HL-60 (cell line): ENCODE data around the gene LONP2.

Experiments
- DNase-seq, 2 experiments: peaks; one replicate each; pipeline ENCODE4 v3.0.0-alpha.2; 2010 to 2020; ENCODE audit warnings: low read depth in 1 of 2, low spot score in 1 of 2
- H3K27ac ChIP-seq: fragments of 250-450 bp; sonication (Bioruptor Pico); replicated peaks from 2 replicates; pipeline ENCODE4 v1.5.1; 2020; ENCODE audit warnings: mild to moderate bottlenecking, moderate library complexity
- H3K27me3 ChIP-seq: fragments of 250-450 bp; sonication (Bioruptor Pico); 2 replicates; pipeline ENCODE4 v1.5.1; 2021; ENCODE audit warnings: mild to moderate bottlenecking, moderate library complexity; ENCODE audit not compliant: insufficient read depth, poor library complexity, severe bottlenecking
- H3K4me3 ChIP-seq: replicated peaks from 2 replicates; pipeline ENCODE4 v1.5.1; 2011; ENCODE audit warnings: mild to moderate bottlenecking, control low read depth, low read length; ENCODE audit not compliant: insufficient read depth
- CTCF ChIP-seq: IDR thresholded peaks from one replicate; pipeline ENCODE4 v1.5.1; 2011; ENCODE audit warnings: low read length, control low read depth, inconsistent platforms; ENCODE audit not compliant: insufficient read depth
- GABPA ChIP-seq: IDR thresholded peaks from 2 replicates; pipeline ENCODE4 v1.6.1; 2012; ENCODE audit warnings: low read depth
- POLR2AphosphoS5 ChIP-seq: IDR thresholded peaks from 2 replicates; pipeline ENCODE4 v1.6.1; 2012; ENCODE audit warnings: low read depth
- REST ChIP-seq: IDR thresholded peaks from 2 replicates; pipeline ENCODE4 v1.6.1; 2012; ENCODE audit warnings: low read depth; ENCODE audit not compliant: insufficient replicate concordance
- SPI1 ChIP-seq: IDR thresholded peaks from 2 replicates; pipeline ENCODE4 v1.6.1; 2012; ENCODE audit warnings: low read depth, mild to moderate bottlenecking, borderline replicate concordance

LONP2 gene

GRCh38 chr16:48347191-48347865, 103.2 kb downstream of the LONP2 start:
- no peak overlapping the region for H3K4me3 ChIP-seq
- H3K27me3 ChIP-seq = no peaks in the 10 kb centered on the region
- TF ChIP-seq CTCF = no peak
- no peak for TF ChIP-seq GABPA
- no peak for TF ChIP-seq POLR2AphosphoS5
- no peak for TF ChIP-seq SPI1
- TF ChIP-seq REST = no peak
- peak; percentile 45 to 79 for DNase-seq
- H3K27ac ChIP-seq = peak overlapping the region; percentile 21

- DNase-seq = no peak
- H3K27me3 ChIP-seq = no peaks in the 10 kb centered on the region
- no peak overlapping the region for H3K4me3 ChIP-seq
- TF ChIP-seq REST = no peak
- no peak for TF ChIP-seq POLR2AphosphoS5
- TF ChIP-seq GABPA = no peak
- no peak for TF ChIP-seq CTCF
- TF ChIP-seq SPI1 = no peak
- H3K27ac ChIP-seq = no peak overlapping the region
Measured at GRCh38 chr16:48347980-48348379, 103.9 kb downstream of the LONP2 start.

- TF ChIP-seq POLR2AphosphoS5 (no peak), REST (no peak), CTCF (no peak), GABPA (no peak), SPI1 (no peak)
- no peak for DNase-seq
- no peak overlapping the region for H3K4me3 ChIP-seq
- no peak overlapping the region for H3K27ac ChIP-seq
- H3K27me3 ChIP-seq = no peaks in the 10 kb centered on the region
Measured at GRCh38 chr16:48350736-48351135, 106.6 kb downstream of the LONP2 start.
